ENCODE data around the gene PHKA2.

PHKA2 gene

DNA sequence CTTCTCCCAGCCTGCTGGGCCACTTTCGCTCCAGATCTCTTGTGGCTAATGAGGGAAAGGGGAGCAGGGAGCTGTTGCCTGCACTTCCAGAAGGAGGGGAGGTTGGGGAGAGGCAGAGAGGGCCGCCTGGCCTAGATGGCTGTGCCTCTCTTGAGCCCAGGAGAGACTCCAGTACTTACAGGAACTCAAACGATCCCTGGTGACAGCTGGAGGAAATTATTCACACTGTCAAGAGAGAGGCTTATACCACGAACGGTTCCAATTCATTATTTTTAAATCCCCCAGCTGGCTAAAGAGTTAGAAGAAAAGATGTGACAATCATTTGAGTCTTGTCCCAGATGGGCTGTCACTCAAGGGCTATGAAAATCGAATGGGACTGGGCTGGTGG, 96.1 kb downstream of the PHKA2 start:
- no peak for DNase-seq (ENCODE audit: low read depth)

DNA sequence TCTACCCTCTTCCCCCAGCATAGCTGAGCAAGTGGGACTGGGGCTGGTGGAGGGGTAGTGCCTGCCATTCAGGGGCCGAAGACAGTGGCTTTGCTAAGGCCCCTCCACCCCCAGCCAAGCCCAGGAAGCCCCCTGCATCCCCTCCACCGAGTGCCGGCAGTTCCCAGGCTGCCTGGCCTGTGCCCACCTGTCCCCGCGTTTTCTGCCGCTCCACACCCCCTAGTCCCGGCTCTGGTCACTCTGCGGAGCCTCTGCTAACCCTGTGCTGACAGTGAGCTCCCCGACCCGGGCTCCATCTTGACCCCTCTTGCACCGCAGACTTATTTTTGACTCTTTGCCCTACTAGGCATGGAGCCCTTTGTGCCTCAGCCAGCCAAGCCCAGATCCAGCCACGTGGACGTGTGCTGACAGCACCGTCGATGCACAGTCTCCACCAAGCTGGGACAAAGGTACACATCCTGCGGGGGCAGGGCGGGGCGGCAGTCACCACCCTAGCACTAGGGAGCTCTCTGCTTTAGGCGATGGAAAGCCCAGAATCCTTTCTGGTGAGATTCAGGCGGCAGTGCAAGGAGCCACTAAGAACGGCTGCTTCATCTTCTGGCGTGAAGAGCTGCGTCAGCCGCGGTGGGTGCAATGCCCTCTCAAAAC, 96.6 kb downstream of the PHKA2 start:
- no peak for DNase-seq (ENCODE audit: low read depth)

DNA sequence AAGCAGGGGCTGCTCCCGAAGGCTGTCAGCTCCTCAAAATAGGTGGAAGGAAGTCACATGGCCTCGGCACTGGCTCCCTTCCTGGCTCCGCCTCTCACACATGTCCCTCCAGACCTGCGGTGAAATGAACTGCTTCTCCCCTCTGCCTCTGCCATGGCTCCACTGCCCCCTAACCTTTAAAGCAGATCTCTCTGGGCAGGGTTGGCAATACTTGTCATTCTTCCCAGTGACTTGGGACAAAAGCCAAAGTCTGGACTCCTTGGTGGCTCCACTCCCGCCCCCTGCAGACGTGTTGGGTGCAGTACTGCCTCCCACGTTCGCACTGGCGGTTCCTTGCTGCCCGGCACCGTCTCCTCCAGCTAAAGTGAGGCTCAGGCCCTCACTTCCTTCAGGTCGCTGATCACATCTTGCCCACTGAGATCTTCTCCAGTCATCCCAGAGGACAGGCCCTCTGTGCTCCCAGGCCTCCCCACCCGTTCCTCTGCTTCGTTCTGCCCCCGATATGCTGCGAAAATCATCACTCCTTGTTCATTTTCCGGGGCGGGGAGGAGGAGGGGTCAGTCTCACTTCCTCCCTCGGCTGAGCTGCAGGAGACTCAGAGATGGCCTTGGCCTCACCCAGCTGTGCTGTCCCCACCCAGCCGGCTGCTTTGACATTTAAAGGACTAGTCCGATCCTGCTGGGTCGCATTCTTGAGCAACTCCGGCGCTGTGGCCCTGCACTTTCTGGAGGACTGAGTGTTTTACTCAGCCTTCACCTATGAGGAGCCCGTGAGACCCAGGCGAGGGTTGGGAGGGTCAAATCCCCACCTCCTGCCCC, 97.4 kb downstream of the PHKA2 start:
- DNase-seq (ENCODE audit: low read depth): no peak

DNA sequence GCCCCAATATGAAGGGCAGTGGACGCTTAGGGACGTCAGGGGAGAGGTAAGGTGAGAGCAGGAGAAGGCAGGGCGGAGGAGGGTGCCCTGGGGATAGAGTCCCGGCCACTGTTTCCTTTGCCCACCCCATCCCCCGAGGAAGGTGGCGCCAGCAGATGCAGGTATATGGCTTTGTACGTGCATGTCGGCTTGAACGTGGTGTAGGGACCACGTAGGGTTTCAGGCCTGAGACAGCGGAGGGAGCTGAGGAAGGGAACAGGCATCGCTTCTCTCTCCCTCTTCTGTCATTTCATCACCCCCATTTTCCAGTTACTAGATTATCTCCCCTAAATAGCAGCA, 97.9 kb downstream of the PHKA2 start:
- no peak for DNase-seq (ENCODE audit: low read depth)

DNA sequence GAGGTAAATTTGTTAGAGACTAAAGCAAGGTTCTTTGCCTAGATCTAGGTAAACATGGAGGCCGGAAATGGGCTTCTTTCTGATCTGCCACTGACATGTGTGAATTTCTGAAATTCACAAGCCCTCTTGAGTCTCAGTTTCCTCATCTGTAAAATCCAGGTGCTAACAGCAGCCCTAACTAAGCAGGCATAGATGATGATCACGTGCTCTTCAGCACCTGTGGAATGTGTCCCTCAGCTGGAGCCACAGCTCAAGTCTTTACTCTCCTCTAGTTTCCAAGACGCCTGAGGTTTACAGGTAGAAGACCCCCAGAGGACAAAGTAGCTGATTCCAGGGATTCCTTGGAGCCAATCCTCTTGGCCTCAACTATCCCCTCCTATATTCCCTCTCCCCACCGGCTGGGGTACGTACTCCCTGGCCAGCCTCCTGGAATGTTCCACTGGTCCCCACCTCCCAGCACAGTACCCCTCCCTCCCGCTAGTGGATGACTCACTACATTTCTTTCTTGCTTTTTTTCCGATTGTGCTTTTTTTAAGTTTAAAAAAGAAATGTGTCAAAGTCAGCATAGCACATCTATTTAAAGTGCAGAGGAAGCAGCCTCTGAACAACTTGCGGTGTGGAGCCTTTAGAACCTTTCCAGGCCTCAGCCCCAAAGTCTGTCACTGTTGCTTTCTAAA, 98.4 kb downstream of the PHKA2 start:
- no peak for DNase-seq (ENCODE audit: low read depth)

DNA sequence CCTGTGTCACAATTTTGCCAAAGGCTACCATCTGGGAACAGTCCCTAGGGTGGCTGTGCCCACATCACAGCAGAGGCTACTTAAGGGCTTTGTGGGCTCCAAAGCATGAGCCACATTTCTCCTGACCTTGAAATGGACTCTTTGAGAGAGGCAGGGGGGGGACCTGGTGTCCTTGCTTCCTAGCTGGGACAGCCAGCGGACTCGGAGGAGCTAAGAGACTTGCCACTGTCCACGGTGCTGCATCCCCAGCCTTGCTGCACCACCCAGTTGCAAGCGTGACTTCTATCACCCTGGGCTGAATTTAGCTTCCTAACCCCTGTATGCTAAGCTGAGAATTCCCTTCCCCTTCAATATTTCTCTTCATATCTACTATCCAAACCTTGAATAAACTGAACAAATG, 99.0 kb downstream of the PHKA2 start:
- no peak for DNase-seq (ENCODE audit: low read depth)

DNA sequence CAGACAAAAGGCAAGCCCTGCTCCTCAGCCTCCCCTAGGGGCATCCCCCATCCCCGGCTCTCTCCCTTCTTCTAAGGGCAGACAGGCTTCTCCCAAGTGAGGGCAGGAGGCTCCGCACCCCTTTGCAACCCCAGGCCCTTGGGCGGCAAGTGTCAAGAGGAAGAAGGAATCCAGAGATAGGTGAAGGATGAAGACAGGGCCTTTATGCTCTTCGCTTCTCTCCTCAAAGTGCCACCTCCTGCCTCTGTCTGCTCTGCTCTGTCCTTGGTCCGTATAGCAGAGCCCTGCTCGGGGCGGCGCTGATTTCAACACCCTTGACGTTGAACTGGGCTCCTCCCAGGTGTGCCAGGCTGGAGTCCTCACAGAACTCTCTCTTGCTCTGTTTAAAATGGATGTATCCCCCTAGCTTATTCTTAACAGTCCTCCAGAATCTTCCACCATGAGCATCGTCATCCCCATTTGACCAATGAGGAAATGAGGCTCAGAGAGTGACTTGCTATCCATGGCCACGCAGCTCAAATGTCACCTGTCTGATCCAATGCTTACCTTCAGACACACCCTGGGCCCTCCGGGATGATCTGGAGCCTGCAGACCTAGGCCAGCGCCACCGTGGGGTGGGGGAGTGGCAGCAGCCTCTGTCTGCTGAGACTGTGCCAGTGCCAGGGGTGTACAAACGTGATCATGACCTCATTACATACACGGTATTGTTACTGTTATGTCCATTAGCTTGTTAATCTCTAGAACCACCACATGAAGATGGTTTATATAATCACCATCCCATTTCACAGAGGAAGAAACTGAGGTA, 99.8 kb downstream of the PHKA2 start:
- DNase-seq (ENCODE audit: low read depth): no peak

DNA sequence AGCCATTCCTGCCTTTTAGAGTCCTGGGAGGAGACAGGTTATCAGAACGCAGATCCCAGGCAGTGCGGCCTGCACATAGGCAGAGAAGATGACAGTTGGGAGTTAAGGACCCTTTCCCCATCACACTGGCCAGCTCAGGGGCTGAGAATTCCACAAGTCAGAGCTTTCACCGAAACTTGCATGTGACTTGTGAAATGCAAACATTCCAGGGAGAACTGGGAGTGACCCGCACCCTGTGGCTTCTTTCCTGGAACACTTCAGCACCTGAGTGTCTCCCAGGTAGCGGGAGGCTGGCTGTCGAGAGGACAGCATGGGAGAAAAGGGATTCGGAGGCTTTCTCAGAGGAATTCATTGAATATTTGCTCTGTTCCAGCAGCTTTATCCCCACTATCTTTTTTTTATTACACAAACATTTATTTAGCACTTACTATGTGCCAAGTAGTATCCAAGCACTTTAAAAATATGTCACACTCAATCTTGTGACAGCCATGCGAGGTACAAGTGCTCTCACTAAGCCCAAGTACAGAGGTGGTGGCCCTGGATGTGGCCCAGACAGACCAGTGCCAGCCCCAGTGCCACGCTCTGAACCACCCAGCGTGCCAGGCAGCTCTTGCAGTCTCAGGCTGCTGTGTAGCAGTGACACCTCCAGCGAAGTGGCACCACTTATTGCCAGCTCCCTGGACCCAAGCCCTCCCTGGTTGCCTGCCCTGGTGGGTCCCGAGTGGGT, 100.5 kb downstream of the PHKA2 start:
- DNase-seq (ENCODE audit: low read depth): no peak

DNA sequence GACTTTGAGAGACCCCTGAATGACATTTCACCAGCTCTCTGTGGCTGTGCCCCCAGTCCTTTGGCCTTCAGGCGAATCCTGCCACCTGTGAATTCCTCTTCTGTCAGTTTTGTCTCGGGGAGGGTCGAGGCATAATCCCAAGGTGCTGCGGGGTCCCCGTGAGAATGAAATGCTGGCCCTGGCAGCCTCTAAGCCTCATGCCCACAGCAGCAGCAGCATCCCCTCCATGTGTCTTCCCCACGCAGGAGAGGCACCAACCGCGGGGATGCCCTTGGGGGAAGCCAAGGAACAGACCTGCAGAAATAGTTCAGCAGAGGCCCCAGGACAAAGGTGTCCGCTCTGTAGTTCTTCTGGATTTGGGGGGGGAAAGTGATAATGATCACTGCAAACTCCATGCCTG, 104.8 kb downstream of the PHKA2 start:
- DNase-seq (ENCODE audit: low read depth): no peak

DNA sequence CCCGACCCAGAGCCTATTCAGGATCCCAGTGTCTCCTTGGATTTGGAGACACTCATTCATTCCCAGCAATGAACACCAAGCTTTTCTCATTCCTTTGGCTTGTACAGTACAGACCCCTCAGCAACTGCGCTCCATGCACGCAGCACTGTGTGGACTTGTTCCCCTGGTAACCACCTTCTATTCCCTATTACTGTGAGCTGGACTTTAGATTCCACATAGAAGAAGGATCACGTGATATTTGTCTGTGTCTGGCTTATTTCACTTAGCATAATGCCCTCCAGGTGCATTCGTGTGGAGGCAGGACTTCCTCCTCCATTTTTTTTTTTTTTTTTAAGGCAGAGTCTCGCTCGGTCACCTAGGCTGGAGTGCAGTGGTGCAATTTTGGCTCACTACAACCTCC, 106.4 kb downstream of the PHKA2 start:
- DNase-seq (ENCODE audit: low read depth): no peak

DNA sequence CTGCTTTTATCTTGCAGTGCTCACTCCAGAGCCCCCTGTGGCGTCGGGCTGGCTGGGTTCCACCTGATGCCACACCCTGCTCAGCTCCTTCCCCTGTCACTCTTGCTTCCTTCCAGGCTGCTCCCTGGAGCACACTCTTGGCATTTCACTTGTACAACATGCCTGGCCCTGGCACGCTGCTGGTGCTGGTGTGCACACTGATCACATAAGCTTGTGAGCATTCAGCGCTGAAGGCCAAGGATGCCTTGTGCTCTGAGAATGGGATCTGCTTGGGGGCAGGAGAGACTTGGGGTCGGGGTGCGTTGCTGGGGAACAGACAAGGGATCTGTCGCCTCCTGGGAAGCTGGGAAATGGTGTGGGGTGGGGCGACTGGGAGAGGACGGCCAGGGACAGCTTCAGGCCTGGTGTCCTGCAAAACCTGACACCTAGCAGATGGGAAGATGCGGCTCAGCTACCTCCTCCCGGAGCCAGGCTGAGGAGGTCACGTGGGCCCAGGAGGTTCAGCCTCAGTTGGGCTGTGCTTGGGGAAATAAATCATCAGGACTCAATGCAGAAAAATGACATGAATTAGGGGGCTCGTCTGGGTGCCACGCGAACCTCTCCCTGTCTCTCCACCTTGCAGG, 108.5 kb downstream of the PHKA2 start:
- DNase-seq (ENCODE audit: low read depth): no peak

DNA sequence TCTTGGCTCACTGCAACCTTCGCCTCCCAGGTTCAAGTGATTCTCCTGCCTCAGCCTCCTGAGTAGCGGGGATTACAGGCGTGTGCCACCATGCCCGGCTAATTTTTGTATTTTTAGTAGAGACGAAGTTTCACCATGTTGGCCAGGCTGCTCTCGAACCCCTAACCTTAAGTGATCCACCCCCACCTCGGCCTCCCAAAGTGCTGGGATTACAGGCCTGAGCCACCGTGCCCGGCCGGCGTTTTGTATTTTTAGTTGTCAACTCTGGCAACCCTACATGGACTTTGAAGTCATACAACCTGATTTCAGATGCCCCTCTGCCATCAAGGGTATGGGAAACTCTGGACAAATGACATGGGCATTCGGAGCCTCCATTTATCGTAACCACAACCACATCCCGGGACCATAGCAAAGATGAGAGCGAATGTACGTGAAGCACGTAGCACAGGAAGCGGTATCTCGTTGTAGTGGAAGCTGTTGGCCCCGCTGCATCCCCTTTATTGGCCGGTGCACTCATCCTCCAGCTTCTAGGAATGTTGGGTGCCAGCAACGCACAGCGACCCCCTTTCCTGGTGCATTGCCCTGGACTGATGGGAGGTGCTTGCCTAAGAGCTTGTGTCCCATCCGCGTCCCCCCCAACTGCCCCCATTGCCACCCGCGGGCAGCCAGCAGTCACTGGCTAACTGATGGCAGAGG, 109.2 kb downstream of the PHKA2 start:
- no peak for DNase-seq (ENCODE audit: low read depth)

DNA sequence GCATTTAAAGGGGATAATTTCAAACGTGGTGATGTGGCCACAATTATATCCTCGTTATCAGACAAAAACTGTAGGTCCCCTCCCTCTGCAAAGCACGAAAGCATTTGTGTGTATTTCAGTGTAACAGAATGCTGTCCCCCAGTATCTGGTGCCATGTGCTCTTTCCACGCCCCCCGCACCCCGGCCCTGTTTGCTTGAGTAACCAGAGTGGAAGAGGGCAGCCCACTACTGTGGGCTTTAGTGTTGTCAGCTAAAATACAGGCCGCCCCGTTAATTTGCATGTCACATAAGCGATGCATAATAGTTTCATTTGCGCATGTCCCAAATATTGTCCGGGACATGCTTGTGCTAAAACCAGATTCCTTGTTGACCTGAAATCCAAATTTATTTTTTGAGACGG, 110.1 kb downstream of the PHKA2 start:
- DNase-seq (ENCODE audit: low read depth): no peak

DNA sequence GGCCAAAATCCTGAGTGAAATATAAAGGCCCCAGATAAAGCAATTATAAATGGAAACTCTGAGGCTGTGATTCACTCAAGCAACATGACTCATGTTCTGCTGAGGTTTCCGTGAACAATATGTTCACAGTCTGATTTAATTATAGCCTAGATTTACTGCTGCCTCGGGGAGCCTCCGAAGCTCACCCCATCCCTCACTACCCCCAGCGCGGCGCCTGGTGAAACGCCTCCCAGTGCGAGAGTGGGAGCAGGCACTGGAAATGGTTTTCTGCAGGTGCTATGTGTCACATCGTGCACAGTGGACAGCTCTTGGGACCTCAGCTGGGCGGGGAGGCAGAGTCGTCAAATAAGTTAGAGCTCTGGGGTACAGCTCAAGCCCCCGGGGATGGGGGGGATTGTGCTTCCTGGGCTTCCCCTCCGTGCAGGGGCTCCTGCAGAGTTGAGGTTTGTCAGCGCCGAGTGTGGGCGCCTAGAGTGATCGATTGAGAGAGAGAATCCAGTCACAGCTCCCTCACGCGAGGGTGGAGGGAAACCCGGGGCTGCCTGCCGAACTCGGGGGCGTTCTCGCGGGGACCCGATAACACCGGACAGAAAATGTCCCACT, 110.6 kb downstream of the PHKA2 start:
- DNase-seq (ENCODE audit: low read depth): no peak

DNA sequence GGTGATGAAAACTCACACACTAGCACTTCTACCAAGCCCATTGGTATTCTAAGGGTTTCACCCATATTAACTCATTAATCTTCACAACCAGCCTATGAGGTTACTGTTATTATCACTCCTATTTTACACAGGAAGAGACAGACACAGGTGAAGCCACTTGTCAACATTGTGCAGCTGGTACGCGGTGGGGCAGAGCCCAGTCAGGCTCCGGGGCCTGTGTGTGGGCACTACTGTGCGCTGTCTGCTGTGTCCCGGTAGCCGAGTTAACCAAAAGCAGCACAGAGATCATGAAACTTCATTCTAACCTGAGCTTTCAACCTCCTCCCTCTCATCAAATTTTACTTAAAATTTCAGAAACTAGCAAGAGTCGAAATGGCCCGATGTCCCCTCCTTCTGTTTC, 111.3 kb downstream of the PHKA2 start:
- no peak for DNase-seq (ENCODE audit: low read depth)

DNA sequence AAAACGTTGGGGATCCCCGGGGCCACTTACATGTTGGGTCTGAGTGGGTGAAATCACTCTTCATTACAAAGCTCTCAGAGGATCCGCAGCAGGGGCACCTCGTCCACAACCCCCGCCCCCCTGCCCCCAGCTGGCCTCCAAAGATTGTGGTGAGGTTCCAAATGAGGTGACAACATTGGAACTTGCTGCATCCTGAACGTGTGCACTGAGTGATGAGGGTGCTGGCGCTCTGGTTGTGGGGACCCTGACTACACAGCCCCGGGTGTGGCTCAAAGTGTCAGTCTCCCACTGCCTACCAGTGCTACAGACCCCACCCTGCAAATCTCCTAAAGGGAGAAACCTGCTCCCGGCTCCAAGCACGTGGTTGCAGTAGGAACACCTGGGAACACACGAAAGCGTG, 111.9 kb downstream of the PHKA2 start:
- DNase-seq (ENCODE audit: low read depth): no peak

DNA sequence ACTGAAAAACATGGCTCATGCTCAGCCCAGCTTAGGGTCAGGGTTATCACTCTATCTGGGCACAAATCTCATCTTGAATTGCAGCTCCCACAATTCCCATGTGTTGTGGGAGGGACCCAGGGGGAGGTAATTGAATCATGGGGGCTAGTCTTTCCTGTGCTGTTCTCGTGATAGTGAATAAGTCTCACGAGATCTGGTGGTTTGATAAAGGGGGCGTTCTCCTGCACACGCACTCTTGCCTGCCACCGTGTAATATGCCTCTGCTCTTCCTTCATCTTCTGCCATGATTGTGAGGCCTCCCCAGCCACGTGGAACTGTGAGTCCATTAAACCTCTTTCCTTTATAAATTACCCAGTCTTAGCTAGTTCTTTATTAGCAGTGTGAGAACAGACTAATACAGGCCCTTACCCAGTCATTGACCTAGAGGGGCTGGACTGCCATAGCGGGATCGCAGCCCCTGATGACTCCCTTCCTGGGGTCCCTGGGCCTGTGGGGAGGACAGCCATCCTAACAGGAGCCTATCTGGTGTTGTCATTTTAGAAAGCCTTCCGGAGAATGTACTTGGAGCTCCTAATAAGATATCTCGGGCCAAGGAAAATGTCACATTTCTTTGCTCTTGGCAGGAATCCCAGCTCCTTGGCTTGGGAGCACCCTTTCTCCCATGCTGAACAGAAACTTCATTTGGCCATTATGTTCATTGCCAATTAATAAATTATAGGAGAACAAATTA, 112.6 kb downstream of the PHKA2 start:
- DNase-seq (ENCODE audit: low read depth): no peak

DNA sequence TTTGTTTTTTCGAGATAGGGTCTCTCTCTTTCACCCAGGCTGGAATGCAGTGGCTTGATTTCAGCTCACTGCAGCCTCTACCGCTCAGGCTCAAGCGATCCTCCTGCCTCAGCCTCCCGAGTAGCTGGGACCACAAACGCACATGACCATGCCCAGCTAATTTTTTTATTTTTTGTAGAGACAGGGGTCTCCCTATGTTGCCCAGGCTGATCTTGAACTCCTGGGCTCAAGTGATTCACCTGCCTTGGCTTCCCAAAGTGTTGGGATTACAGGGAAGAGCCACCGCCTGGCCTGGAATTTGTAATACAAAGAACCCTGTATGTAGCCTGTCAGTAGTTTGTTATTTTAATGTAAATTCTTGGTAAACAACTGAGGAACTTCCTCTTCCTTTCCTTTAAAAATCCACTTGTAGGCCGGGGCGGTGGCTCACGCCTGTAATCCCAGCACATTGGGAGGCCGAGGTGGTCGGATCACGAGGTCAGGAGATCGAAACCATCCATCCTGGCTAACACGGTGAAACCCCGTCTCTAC, 119.5 kb downstream of the PHKA2 start:
- DNase-seq (ENCODE audit: low read depth): no peak

DNA sequence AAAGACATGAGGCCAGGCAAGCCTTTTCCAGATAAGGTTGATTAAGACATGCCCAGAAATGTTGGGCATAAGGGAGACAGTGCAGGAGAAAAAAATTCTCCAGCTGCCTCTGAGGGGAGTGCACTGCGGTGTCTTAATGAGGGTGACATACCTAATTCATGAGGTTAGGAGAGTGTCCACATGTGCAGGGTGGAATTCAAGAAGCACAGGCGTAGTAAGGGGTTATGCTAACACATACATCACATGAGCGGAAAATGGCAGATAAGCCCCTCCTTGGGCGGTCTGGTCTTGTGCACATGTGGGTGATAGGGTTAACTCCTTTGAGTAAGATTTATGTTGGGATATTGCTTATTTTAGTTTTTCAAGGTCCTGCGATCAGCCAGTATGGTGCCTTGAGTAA, 122.4 kb downstream of the PHKA2 start:
- no peak for DNase-seq (ENCODE audit: low read depth)

DNA sequence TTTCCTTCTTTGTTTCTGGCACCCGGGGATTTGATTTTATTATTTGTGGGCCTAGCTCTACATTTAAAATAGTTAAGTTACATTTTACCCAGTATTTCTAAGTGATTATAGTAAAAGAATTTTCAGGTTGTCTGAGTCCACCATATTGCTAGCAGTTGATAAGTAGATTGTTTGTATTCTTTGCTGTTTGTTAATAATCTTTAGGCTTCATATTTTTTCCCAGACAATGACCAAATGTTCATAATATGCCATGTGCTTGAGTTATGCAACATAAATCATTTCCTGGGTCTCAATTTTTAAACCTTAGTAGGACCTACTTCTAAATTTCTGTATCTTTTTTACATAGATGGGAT, 127.3 kb downstream of the PHKA2 start:
- no peak for DNase-seq (ENCODE audit: low read depth)
